ENCODE results near the gene RUFY3.
"Not testable (repeated sequence)": the region's sequence is repeated elsewhere in the genome, so short reads cannot be mapped to it uniquely, and the experiment has no call there.

DNA sequence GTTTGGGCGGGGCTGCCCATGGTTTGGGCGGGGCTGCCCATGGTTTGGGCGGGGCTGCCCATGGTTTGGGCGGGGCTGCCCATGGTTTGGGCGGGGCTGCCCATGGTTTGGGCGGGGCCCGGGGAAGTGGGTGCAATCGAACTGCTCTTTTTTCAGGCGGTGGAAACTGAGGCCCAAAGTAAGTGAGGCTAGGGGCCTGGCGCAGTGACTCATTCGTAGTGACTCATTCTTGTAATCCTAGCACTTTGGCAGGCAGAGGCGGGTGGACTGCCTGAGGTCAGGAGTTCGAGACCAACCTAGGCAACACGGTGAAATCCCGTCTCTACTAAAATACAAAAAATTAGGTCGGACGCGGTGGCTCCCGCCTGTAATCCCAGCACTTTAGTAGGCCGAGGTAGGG is 118.4 kb downstream of the RUFY3 start:
- TF ChIP-seq, protein P1, sequence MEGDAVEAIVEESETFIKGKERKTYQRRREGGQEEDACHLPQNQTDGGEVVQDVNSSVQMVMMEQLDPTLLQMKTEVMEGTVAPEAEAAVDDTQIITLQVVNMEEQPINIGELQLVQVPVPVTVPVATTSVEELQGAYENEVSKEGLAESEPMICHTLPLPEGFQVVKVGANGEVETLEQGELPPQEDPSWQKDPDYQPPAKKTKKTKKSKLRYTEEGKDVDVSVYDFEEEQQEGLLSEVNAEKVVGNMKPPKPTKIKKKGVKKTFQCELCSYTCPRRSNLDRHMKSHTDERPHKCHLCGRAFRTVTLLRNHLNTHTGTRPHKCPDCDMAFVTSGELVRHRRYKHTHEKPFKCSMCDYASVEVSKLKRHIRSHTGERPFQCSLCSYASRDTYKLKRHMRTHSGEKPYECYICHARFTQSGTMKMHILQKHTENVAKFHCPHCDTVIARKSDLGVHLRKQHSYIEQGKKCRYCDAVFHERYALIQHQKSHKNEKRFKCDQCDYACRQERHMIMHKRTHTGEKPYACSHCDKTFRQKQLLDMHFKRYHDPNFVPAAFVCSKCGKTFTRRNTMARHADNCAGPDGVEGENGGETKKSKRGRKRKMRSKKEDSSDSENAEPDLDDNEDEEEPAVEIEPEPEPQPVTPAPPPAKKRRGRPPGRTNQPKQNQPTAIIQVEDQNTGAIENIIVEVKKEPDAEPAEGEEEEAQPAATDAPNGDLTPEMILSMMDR (IDR thresholded peaks at IDR 0.05; ENCODE audit: insufficient read depth, low read length) = not testable (repeated sequence)
- TF ChIP-seq, protein P2, sequence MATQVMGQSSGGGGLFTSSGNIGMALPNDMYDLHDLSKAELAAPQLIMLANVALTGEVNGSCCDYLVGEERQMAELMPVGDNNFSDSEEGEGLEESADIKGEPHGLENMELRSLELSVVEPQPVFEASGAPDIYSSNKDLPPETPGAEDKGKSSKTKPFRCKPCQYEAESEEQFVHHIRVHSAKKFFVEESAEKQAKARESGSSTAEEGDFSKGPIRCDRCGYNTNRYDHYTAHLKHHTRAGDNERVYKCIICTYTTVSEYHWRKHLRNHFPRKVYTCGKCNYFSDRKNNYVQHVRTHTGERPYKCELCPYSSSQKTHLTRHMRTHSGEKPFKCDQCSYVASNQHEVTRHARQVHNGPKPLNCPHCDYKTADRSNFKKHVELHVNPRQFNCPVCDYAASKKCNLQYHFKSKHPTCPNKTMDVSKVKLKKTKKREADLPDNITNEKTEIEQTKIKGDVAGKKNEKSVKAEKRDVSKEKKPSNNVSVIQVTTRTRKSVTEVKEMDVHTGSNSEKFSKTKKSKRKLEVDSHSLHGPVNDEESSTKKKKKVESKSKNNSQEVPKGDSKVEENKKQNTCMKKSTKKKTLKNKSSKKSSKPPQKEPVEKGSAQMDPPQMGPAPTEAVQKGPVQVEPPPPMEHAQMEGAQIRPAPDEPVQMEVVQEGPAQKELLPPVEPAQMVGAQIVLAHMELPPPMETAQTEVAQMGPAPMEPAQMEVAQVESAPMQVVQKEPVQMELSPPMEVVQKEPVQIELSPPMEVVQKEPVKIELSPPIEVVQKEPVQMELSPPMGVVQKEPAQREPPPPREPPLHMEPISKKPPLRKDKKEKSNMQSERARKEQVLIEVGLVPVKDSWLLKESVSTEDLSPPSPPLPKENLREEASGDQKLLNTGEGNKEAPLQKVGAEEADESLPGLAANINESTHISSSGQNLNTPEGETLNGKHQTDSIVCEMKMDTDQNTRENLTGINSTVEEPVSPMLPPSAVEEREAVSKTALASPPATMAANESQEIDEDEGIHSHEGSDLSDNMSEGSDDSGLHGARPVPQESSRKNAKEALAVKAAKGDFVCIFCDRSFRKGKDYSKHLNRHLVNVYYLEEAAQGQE (IDR thresholded peaks at IDR 0.05; ENCODE audit: insufficient replicate concordance, low read depth) = not testable (repeated sequence)
- not testable (repeated sequence) for TF ChIP-seq POLR2AphosphoS5, GABPA (IDR thresholded peaks at IDR 0.05; ENCODE audit: low read depth)
